CD4-positive, alpha-beta T cell treated with Interleukin-6 at 100 ng/mL for 8 hours (primary cell): ENCODE measurements around the gene INO80.
"Not testable (repeated sequence)": the region's sequence is repeated elsewhere in the genome, so short reads cannot be mapped to it uniquely, and the experiment has no call there.

ENCODE experiments used
- DNase-seq: peaks from one replicate; pipeline ENCODE4 v3.0.0-alpha.2; 2020; ENCODE audit warnings: mixed read lengths, low spot score

Gene INO80, protein sequence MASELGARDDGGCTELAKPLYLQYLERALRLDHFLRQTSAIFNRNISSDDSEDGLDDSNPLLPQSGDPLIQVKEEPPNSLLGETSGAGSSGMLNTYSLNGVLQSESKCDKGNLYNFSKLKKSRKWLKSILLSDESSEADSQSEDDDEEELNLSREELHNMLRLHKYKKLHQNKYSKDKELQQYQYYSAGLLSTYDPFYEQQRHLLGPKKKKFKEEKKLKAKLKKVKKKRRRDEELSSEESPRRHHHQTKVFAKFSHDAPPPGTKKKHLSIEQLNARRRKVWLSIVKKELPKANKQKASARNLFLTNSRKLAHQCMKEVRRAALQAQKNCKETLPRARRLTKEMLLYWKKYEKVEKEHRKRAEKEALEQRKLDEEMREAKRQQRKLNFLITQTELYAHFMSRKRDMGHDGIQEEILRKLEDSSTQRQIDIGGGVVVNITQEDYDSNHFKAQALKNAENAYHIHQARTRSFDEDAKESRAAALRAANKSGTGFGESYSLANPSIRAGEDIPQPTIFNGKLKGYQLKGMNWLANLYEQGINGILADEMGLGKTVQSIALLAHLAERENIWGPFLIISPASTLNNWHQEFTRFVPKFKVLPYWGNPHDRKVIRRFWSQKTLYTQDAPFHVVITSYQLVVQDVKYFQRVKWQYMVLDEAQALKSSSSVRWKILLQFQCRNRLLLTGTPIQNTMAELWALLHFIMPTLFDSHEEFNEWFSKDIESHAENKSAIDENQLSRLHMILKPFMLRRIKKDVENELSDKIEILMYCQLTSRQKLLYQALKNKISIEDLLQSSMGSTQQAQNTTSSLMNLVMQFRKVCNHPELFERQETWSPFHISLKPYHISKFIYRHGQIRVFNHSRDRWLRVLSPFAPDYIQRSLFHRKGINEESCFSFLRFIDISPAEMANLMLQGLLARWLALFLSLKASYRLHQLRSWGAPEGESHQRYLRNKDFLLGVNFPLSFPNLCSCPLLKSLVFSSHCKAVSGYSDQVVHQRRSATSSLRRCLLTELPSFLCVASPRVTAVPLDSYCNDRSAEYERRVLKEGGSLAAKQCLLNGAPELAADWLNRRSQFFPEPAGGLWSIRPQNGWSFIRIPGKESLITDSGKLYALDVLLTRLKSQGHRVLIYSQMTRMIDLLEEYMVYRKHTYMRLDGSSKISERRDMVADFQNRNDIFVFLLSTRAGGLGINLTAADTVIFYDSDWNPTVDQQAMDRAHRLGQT (N-terminal part only)

DNA sequence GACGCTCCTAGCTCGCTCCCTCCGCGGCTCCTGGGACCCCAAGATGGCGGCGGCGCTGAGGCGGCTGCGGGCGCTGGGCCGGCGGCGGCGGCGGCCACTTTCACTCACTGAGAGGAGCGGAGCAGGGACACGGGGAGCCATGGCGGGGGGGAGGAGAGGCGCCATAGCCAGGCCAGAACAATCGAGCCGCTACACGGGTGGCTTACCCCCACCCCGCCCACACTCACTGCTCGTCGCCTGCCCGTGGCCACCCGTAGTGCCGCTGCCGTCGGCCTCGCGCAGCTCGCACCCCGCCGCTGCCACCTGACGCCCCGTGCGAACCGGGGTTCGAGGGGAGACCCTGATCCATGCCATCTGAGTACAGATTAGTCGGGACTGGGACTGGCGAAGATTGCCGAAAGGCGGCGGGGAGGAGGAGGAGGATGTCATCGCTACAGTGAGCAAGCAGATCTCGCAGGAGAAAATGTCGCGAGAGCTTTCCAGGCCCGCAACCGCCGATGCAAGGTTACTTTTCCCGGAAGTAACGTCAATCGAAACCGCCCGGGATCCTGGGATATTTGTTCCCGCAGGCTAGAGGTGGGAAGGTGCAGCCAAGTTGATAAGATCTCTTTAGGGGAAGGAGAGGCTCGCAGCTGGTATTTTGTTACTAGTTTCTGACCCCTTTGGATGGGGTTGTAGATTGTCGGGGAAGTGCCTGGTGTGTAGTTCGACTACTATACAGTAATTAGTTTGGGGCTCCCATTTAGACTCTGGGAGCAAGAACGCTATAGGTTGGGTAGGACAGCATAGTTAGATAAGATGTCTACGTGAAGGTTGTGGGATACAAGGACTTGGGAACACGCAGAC lies at the start of gene INO80:
TSS of gene INO80 (minus strand) at position 165 of the 846 bp plus-strand sequence. CDS start 19,970 bp downstream, outside the sequence.
- peak; percentile 96 for DNase-seq

DNA sequence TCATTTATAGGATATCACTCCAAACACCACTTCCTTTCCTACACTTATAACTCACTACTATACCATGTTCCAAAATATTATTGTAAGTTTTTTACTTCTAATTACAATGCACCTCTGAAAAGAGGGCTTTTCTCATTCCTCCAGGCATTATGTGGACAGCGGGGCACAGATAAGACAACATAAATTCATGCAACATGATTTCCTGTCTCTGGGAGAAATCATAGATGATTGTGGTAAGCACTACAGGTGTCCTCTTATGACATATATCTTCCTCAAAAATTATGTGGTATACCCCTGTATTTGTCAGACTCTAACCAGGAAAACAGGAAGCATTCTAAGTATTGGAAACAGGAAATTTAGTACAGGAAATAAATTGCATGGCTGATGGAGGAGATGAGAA lies 45.7 kb upstream of the INO80 start:
- no peak for DNase-seq

DNA sequence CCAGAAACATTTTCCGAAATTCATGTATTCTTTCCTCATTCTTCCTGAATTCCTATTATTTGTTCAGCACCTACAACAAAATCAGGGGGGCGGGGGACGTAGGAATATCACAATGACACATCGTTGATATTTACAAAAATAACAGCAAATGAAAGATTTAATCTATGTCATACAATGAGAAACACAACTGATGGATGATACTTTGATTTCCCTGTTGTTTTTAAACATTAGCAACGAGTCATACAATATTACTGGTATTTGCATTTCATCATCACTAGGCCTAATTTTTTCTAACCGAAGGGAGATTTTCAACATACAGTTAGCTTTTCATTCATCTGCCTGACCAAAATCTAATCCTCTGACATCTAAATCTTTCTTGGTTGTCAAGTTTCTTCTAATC lies 45.3 kb upstream of the INO80 start:
- no peak for DNase-seq

DNA sequence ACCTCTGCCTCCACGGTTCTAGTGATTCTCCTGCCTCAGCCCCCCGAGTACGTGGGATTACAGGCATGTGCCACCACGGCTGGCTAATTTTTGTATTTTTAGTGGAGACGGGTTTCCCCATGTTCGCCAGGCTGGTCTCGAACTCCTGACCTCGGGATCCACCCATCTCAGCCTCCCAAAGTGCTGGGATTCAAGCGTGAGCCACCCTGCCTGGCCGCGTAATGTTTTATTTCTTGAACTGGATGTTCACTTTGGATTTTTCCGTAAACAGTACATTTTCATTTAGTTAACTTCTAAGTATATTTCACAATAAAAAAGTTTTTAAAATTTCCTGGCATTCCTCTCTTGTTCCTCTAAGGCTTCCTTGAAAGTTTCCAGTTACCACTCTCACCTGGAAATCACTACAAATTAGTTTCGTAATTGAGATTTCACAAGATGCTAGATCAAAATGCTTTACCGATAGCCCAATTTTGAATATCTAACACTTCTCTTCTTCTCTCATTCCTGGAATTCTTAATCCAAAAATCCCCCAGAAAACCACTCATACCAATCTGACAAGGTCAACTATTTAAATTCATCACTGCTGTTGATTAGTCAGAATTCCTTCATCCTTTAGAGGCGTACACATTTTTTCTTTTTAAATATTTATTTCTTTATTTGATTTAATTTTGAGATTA lies 44.7 kb upstream of the INO80 start:
- no peak for DNase-seq

DNA sequence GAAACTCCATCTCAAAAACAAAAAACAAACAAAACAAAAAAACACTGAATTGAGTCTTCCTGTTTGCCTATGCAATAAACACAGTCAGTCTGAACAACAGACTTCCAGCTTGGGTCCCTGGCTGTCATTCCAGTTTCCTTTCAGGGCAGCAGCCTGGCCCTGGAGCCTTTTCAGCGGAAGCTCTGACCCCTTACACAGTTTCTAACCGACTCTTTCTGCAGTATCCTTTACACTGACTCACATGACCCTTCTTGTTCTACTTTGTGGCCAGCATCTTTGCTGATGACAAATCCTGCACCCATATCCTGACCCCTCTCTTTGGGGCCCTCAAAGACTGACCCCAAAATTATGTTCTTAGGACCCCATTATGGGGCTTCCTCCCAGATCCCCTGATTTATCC lies 38.3 kb upstream of the INO80 start:
- no peak for DNase-seq

DNA sequence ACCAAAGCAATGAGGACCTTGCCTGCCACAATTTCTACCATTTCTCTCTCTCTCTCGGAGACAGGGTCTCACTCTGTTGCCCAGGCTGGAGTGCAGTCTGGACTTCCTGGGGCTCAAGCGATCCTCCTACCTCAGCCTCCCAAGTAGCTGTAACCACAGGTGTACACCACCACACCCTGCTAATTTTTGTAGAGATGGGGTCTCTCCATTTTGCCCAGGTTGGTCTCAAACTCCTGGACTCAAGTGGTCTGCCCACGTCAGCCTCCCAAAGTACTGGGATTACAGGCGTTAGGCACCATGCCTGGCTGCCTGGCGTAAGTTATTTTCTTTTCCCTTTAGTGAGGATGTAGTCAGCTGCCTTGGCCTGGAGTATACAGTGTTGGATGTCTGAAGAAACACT lies 37.7 kb upstream of the INO80 start:
- no peak for DNase-seq

DNA sequence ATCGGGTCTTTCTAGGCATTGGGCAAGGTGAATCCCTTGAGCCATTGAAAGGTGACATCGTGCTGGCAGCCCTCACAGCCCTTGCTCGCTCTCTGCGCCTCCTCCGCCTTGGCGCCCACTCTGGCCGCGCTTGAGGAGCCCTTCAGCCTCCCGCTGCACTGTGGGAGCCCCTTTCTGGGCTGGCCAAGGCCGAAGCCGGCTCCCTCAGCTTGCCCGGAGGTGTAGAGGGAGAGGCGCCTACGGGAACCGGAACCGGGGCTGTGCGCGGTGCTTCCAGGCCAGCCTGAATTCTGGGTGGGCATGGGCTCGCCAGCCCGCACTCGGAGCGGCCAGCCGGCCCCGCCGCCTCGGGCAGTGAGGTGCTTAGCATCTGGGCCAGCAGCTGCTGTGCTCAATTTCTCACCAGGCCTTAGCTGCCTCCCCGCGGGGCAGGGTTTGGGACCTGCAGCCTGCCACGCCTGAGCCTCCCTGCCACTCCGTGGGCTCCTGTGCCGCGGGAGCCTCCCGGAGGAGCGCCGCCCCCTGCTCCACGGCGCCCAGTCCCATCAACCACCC lies 35.4 kb upstream of the INO80 start:
- no peak for DNase-seq

DNA sequence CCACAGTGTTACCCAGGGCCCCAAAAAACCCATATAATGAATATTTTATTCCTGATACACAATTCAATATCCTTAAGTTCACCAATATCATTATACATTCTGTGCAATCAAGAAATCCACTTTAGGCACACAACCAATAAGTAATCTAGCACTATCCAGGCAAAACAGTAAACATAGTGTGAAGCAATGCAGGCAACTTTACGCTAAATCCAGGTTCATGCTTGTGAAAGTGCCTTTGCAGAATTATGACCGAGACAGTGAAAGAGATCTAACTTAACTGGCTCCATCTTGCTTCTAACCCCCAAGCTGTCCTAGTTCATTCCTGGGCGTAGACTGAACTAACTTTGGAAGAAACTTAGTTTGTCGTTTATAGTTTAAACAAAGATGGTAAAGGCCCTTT lies 34.2 kb upstream of the INO80 start:
- no peak for DNase-seq

DNA sequence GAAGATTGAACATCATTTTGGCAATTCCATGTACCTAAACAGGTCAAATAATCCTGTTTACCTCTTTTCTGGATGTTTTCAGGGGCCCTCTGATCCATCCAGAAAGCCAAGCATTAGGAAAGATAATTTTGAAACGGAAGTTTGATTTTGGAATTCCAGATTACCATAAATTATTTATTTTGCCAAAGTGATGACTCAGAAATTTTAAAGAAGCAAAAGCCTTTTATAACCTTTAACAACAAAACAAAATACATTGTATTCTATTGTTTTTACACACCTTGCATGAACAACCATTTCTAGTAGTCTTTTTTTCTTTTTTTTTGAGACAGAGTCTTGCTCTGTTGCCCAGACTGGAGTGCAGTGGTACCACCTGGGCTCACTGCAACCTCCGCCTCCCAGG lies 32.0 kb upstream of the INO80 start:
- no peak for DNase-seq

DNA sequence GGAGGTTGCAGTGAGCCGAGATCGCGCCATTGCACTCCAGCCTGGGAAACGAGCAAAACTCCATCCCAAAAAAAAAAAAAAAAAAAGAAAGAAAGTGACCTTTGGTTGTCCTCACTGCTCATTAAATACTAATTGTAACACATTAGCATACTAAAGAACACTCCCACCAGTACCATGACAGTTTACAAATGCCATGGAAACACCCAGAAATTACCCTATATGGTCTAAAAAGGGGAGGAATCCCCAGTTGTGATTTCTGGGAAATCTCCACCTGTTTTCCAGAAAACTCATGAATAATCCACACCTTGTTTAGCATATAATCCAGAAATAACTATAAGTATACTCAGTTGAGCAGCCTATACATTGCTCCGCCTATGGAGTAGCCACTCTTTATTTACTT lies 23.5 kb upstream of the INO80 start:
- DNase-seq, result no peak

DNA sequence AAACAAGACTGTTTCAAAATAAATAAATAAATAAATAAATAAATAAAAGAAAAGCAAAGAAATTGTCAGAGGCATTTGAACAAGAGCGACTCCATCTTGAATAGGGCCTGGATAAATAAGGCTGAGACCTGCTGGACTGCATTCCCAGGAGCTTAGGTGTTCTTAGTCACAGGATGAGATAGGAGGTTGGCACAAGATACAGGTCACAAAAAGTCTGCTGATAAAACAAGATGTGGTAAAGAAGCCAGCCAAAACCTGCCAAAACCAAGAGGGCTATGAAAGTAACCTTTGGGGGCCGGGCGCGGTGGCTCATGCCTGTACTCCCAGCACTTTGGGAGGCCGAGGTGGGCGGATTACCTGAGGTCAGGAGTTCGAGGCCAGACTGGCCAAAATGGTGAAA lies 23.0 kb upstream of the INO80 start:
- not testable (repeated sequence) for DNase-seq

DNA sequence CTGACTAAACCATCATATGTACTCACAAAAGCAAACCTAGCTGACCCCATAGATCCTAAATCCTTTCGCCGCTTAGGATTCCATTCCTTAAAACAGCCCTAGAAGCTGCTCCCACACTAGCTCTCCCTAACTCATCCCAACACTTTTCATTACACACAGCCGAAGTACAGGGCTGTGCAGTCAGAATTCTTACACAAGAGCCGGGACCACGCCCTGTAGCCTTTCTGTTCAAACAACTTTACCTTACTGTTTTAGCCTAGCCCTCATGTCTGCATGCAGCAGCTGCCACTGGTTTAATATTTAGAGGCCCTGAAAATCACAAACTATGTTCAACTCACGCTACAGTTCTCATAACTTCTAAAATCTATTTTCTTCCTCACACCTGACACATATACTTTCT lies 19.5 kb upstream of the INO80 start:
- DNase-seq, result not testable (repeated sequence)

DNA sequence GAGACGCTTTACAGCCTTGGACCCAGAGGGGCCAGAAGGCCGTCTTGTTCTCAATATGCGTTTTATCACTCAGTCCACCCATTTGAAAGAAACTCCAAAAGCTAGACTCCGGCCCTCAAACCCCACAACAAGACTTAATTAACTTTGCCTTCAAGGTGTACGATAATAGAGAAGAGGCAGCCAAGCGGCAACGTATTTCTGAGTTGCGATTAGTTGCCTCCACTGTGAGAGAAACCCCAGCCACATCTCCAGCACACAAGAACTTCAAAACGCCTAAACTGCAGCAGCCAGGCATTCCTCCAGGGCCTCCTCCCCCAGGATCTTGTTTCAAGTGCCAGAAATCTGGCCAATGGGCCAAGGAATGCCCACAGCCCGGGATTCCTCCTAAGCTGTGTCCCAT lies 17.4 kb upstream of the INO80 start:
- no peak for DNase-seq

DNA sequence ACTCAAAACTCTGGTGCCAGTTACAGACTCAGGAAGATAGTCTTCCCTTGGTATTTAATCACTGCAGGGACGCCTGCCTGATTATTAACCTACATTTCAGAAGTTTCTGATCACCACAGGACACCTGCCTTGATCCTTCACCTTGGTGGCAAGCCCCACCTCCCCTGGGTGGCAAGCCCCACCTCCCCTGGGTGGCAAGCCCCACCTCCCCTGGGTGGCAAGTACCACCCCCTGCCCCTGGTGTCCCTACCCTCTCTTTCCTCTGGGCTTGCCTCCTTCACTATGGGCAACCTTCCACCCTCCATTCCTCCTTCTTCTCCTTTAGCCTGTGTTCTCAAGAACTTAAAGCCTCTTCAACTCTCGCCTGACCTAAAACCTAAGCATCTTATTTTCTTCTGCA lies 16.0 kb upstream of the INO80 start:
- DNase-seq, result not testable (repeated sequence)

DNA sequence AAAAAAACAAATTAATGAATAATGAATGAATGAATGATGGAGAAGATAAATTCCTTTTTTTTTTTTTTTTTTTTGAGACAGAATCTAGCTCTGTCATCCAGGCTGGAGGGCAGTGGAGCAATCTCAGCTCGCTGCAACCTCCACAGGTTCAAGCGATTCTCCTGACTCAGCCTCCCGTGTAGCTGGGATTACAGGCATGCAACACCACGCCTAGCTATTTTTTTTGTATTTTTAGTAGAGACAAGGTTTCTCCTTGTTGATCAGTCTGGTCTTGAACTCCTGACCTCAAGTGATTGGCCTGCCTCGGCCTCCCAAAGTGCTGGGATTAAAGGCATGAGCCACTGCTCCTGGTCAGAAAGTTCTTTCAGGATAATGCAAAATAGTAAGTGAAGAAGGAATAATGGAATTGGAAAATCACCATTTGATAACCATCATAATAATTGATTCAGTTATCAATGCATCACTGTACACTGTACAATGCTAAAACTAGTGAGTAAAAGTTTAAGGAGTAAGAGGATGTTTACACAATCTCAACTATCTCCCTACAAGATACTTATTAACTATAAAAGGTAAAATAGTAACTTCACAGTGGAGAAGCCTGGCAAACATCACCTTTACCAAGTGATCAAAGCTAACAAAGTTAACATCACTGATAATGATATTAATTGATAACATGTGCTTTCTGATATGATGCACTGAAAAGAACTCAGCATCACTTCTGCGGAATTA lies 12.3 kb upstream of the INO80 start:
- no peak for DNase-seq

DNA sequence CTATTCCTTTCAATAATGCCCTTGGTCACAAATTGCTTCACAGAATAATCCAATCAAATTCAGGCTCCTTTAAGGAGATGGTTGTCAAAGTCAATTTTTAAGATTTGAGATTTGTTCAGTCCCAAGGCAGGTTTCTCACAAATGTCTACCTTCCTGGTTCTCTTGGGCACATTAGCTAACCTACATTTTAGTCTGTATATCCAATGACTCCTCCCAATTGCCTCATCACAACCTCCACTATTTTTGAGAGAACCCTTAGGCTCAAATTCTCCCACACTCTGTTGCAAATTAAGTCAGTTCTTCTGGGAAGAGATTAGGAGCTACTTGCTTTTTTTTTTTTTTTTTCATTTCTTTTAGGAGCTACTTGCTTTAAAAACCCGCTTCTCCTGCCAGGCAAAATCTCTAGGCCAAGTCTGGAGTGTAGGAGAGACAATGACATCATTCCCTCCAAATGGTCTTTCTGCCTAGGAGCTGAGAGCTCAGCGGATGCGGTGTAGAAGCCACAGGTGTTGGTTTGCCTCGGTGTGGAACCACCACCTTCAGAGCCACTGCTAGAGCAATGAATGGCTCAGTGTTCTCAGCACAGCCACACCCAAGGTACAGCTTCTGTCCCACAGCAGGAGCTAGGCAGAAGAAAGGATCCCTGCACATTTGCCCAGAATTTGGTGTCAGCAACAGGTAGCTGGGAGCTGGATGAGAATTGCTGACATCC lies 10.0 kb upstream of the INO80 start:
- DNase-seq, result peak; percentile 1

DNA sequence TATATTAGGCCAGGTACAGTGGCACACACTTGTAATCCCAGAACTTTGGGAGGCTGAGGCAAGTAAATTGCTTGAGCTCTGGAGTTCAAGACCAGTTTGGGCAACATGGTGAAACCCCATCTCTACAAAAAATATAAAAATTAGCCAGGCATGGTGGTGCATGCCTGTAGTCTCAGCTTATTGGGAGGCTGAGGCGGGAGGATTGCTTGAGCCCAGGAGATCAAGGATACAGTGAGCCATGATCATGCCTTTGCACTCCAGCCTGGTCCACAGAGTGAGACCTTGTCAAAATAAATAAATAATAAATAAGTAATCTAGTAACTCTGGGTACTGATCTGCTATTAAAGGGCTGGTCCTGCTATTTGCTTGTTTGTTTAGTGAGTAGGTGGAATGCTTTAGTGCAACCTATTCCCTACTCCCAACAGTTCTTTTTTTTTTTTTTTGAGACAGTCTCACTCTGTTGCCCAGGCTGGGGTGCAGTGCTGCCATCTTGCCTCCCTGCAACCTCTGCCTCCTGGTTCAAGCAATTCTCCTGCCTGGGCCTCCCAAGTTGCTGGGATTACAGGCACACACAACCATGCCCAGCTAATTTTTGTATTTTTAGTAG lies 9.1 kb upstream of the INO80 start:
- DNase-seq, result no peak

DNA sequence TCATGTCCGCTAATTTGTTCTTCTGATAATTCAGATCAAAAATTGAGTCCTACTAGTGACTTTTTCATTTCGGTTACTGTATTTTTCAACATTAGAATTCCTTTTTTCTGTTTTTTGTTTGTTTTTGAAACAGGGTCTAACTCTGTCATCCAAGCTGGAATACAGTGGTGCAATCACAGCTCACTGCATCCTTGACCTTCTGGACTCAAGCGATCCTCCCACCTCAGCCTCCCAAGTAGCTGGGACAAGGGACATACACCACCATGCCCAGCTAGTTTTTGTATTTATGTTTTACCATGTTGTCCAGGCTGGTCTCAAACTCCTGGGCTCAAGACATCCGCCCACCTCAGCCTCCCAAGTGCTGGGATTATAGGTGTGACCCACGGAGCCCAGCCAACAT lies 8.0 kb upstream of the INO80 start:
- no peak for DNase-seq

DNA sequence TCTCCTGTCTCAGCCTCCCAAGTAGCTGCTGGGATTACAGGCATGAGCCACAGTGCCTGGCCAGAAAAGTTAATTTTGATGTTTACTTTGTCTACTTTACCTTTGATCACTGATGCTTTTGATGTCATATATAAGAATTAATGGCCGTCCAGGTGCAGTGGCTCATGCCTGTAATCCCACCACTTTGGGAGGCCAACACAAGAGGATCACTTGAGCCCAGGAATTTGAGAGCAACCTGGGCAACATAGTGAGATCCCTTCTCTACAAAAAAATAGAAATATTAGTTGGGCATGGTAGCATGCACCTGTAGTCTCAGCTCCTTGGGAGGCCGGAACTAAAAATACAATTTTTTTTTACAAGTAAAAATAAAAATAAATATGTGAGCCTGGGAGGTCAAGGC lies 6.8 kb upstream of the INO80 start:
- no peak for DNase-seq
